ENCODE data around the gene PLSCR4. TPM values are rescaled to one million over a fixed set of nuclear protein-coding genes. Genes with fewer than 3 reads are reported as not detected.

The PLSCR4 gene
- total RNA-seq, 1 experiment from 2014 or later = 3.7 TPM

Other genes with a start within 250 kb of the PLSCR4 start
- gene PLOD2, start 89.9 kb downstream of the PLSCR4 start, total RNA-seq (2014; rRNA removed; shearing (Covaris generic)) = 36.0 and 39.5 TPM in 2 replicates
- 0.43 TPM in 1 of 2 replicates, not detected in the other for gene PLSCR2, start 218.5 kb upstream of the PLSCR4 start, total RNA-seq (2014; rRNA removed; shearing (Covaris generic))

Data from NCI-H460 (cell line).